Mesenchymal stem cell (in vitro differentiated cells and primary cell): ENCODE results near the gene SLC29A2.

Experiments
- DNase-seq: peaks from one replicate; pipeline ENCODE4 v3.0.0-alpha.2; 2013
- H2AFZ ChIP-seq: one replicate; pipeline ENCODE4 v1.6.1; 2013; ENCODE audit warnings: low read depth, mild to moderate bottlenecking, control low read depth, inconsistent platforms, low read length, moderate library complexity
- H2AK5ac ChIP-seq: 2 replicates; pipeline ENCODE4 v1.6.1; 2013; ENCODE audit warnings: low read length, moderate library complexity, mild to moderate bottlenecking, inconsistent platforms; ENCODE audit not compliant: severe bottlenecking
- H2BK120ac ChIP-seq: one replicate; pipeline ENCODE4 v1.6.1; 2013; ENCODE audit warnings: low read depth, mild to moderate bottlenecking, inconsistent platforms, low read length, moderate library complexity
- H2BK12ac ChIP-seq, 2 experiments: one replicate each; pipeline ENCODE4 v1.6.1; 2013; ENCODE audit warnings: inconsistent platforms in 2 of 2, low read length in 2 of 2, mild to moderate bottlenecking in 2 of 2, moderate library complexity in 2 of 2, control low read depth in 1 of 2
- H2BK15ac ChIP-seq: one replicate; pipeline ENCODE4 v1.6.1; 2013; ENCODE audit warnings: mild to moderate bottlenecking, low read depth, inconsistent platforms; ENCODE audit not compliant: poor library complexity, severe bottlenecking
- H2BK5ac ChIP-seq: 2 replicates; pipeline ENCODE4 v1.6.1; 2013; ENCODE audit warnings: low read depth, mild to moderate bottlenecking, low read length, control low read depth, inconsistent platforms; ENCODE audit not compliant: poor library complexity, severe bottlenecking
- H3K14ac ChIP-seq, 2 experiments: one replicate each; pipeline ENCODE4 v1.6.1; 2013; ENCODE audit warnings: inconsistent platforms in 2 of 2, low read length in 2 of 2, control low read depth in 1 of 2, mild to moderate bottlenecking in 1 of 2, moderate library complexity in 1 of 2
- H3K18ac ChIP-seq, 2 experiments: one replicate each; pipeline ENCODE4 v1.6.1; 2013; ENCODE audit warnings: inconsistent platforms in 2 of 2, low read length in 2 of 2, control low read depth in 1 of 2, low read depth in 1 of 2, mild to moderate bottlenecking in 1 of 2
- H3K23ac ChIP-seq, 2 experiments: one replicate each; pipeline ENCODE4 v1.6.1; 2013; ENCODE audit warnings: inconsistent platforms in 2 of 2, low read length in 2 of 2, mild to moderate bottlenecking in 2 of 2, moderate library complexity in 2 of 2, control low read depth in 1 of 2
- H3K27ac ChIP-seq: 2 replicates; pipeline ENCODE4 v1.5.1; 2013; ENCODE audit warnings: mild to moderate bottlenecking, moderate library complexity, low read length, control low read depth, inconsistent platforms; ENCODE audit not compliant: poor library complexity, severe bottlenecking
- H3K27me3 ChIP-seq, 2 experiments: 2 replicates each; pipeline versions ENCODE4 v1.6.1 to v1.7.0; 2013; ENCODE audit warnings: low read length in 2 of 2, mild to moderate bottlenecking in 2 of 2, moderate library complexity in 2 of 2, control low read depth in 1 of 2, inconsistent platforms in 1 of 2; ENCODE audit not compliant: control insufficient read depth in 1 of 2, insufficient read depth in 1 of 2
- H3K36me3 ChIP-seq, 2 experiments: 2 replicates each; pipeline versions ENCODE4 v1.6.1 to v1.7.0; 2013; ENCODE audit warnings: low read length in 2 of 2, control low read depth in 1 of 2, inconsistent platforms in 1 of 2, low read depth in 1 of 2, mild to moderate bottlenecking in 1 of 2; ENCODE audit not compliant: insufficient read depth in 2 of 2, control insufficient read depth in 1 of 2
- H3K4ac ChIP-seq, 2 experiments: one replicate each; pipeline ENCODE4 v1.6.1; 2013; ENCODE audit warnings: inconsistent platforms in 2 of 2, low read length in 2 of 2, mild to moderate bottlenecking in 2 of 2, moderate library complexity in 2 of 2, control low read depth in 1 of 2, low read depth in 1 of 2
- H3K4me1 ChIP-seq: 2 replicates; pipeline ENCODE4 v1.6.1; 2013; ENCODE audit warnings: low read depth, low read length, control low read depth; ENCODE audit not compliant: control insufficient read depth, insufficient read depth
- H3K4me2 ChIP-seq: 2 replicates; pipeline ENCODE4 v1.6.1; 2013; ENCODE audit warnings: low read length, mild to moderate bottlenecking, inconsistent platforms; ENCODE audit not compliant: poor library complexity, severe bottlenecking
- H3K4me3 ChIP-seq, 2 experiments: 2 replicates each; pipeline versions ENCODE4 v1.5.1 to v1.7.0; 2013; ENCODE audit warnings: low read length in 2 of 2, mild to moderate bottlenecking in 2 of 2, control low read depth in 1 of 2, low read depth in 1 of 2; ENCODE audit not compliant: insufficient read depth in 1 of 2
- H3K79me1 ChIP-seq: replicated peaks from 2 replicates; pipeline ENCODE4 v1.6.1; 2013; ENCODE audit warnings: mild to moderate bottlenecking, control low read depth, low read length, inconsistent platforms; ENCODE audit not compliant: poor library complexity, severe bottlenecking
- H3K9ac ChIP-seq: 2 replicates; pipeline ENCODE4 v1.7.0; 2013; ENCODE audit warnings: mild to moderate bottlenecking, low read length, moderate library complexity
- H3K9me3 ChIP-seq: 2 replicates; pipeline ENCODE4 v1.7.0; 2013; ENCODE audit warnings: mild to moderate bottlenecking, low read length; ENCODE audit not compliant: control insufficient read depth
- H4K8ac ChIP-seq: one replicate; pipeline ENCODE4 v1.6.1; 2013; ENCODE audit warnings: inconsistent platforms, mild to moderate bottlenecking, low read length, moderate library complexity
- H4K91ac ChIP-seq: one replicate; pipeline ENCODE4 v1.6.1; 2013; ENCODE audit warnings: mild to moderate bottlenecking, low read length, inconsistent platforms
- WGBS: methylation state at CpG from one replicate; pipeline ENCODE4 v1.1.7; 2013; ENCODE audit warnings: mixed read lengths; 5-methylcytosine and 5-hydroxymethylcytosine counted together

Gene SLC29A2

GRCh38 chr11:66365711-66366619, 5.6 kb downstream of the SLC29A2 start:
- H2AK5ac ChIP-seq, result no peak overlapping the region
- no peak overlapping the region for H2BK120ac ChIP-seq
- H2BK5ac ChIP-seq, result no peak overlapping the region
- H2BK12ac ChIP-seq, result no peak overlapping the region
- no peak overlapping the region for H3K4ac ChIP-seq
- H2AFZ ChIP-seq, result no peak overlapping the region
- H3K4me3 ChIP-seq, result no peak overlapping the region
- no peak overlapping the region for H3K23ac ChIP-seq
- H3K14ac ChIP-seq, result no peak overlapping the region
- WGBS, result 88% methylated on average over 13 of the region's 14 CpGs
- peak overlapping the region; percentile 32 for H4K8ac ChIP-seq
- no peak overlapping the region for H4K91ac ChIP-seq
- H3K4me1 ChIP-seq, result peaks cover 20% of the 10 kb centered on the region
- H3K36me3 ChIP-seq, result peaks cover 0 to 59% of the 10 kb centered on the region in 2 experiments
- no peak for DNase-seq
- no peak overlapping the region for H3K27ac ChIP-seq
- no peaks in the 10 kb centered on the region for H3K9me3 ChIP-seq
- H3K4me2 ChIP-seq, result no peak overlapping the region
- no peak overlapping the region for H3K18ac ChIP-seq
- H3K79me1 ChIP-seq, result peaks cover 5% of the 10 kb centered on the region
- H3K27me3 ChIP-seq, result peaks cover 0 to 9% of the 10 kb centered on the region in 2 experiments
- H2BK15ac ChIP-seq, result no peak overlapping the region
- no peak overlapping the region for H3K9ac ChIP-seq

- peaks cover 5% of the 10 kb centered on the region for H3K79me1 ChIP-seq
- no peak overlapping the region for H2BK12ac ChIP-seq
- H3K27me3 ChIP-seq, result peaks cover 0 to 9% of the 10 kb centered on the region in 2 experiments
- H3K14ac ChIP-seq, result no peak overlapping the region
- DNase-seq, result no peak
- H2BK120ac ChIP-seq, result no peak overlapping the region
- WGBS, result 98% methylated on average over 6 of the region's 6 CpGs
- H3K23ac ChIP-seq, result no peak overlapping the region
- H2AFZ ChIP-seq, result no peak overlapping the region
- no peak overlapping the region for H3K4me2 ChIP-seq
- H2AK5ac ChIP-seq, result no peak overlapping the region
- H3K4me1 ChIP-seq, result peaks cover 15% of the 10 kb centered on the region
- H4K8ac ChIP-seq, result no peak overlapping the region
- no peak overlapping the region for H2BK5ac ChIP-seq
- no peak overlapping the region for H3K18ac ChIP-seq
- no peak overlapping the region for H2BK15ac ChIP-seq
- H3K9me3 ChIP-seq, result no peaks in the 10 kb centered on the region
- no peak overlapping the region for H4K91ac ChIP-seq
- H3K4ac ChIP-seq, result no peak overlapping the region
- peaks cover 0 to 59% of the 10 kb centered on the region in 2 experiments for H3K36me3 ChIP-seq
- H3K9ac ChIP-seq, result no peak overlapping the region
- no peak overlapping the region for H3K27ac ChIP-seq
- no peak overlapping the region for H3K4me3 ChIP-seq
Measured at GRCh38 chr11:66365166-66365565, 6.4 kb downstream of the SLC29A2 start.

GRCh38 chr11:66363805-66364535, 7.6 kb downstream of the SLC29A2 start:
- no peak overlapping the region for H2AFZ ChIP-seq
- 86% methylated on average over 13 of the region's 15 CpGs for WGBS
- peaks cover 0 to 9% of the 10 kb centered on the region in 2 experiments for H3K27me3 ChIP-seq
- no peak overlapping the region for H3K18ac ChIP-seq
- no peak overlapping the region for H3K9ac ChIP-seq
- no peak overlapping the region for H3K4me2 ChIP-seq
- H2BK120ac ChIP-seq, result no peak overlapping the region
- H3K23ac ChIP-seq, result no peak overlapping the region
- H2AK5ac ChIP-seq, result no peak overlapping the region
- H2BK12ac ChIP-seq, result no peak overlapping the region
- no peak overlapping the region for H3K14ac ChIP-seq
- H3K27ac ChIP-seq, result no peak overlapping the region
- H3K9me3 ChIP-seq, result no peaks in the 10 kb centered on the region
- H4K91ac ChIP-seq, result peak overlapping the region; percentile 2
- H3K4me1 ChIP-seq, result peaks cover 6% of the 10 kb centered on the region
- H3K79me1 ChIP-seq, result peaks cover 4% of the 10 kb centered on the region
- DNase-seq, result no peak
- no peak overlapping the region for H2BK5ac ChIP-seq
- peak overlapping the region; percentile 69 for H4K8ac ChIP-seq
- H3K4ac ChIP-seq, result no peak overlapping the region
- peaks cover 0 to 53% of the 10 kb centered on the region in 2 experiments for H3K36me3 ChIP-seq
- no peak overlapping the region for H2BK15ac ChIP-seq
- H3K4me3 ChIP-seq, result no peak overlapping the region

GRCh38 chr11:66363187-66363601, 8.4 kb downstream of the SLC29A2 start:
- H3K18ac ChIP-seq, result no peak overlapping the region
- no peak overlapping the region for H3K4ac ChIP-seq
- 98% methylated on average over 10 of the region's 14 CpGs for WGBS
- H3K79me1 ChIP-seq, result no peaks in the 10 kb centered on the region
- H2AFZ ChIP-seq, result no peak overlapping the region
- no peak overlapping the region for H3K4me2 ChIP-seq
- no peak overlapping the region for H2BK12ac ChIP-seq
- no peak overlapping the region for H2BK5ac ChIP-seq
- no peak overlapping the region for H2AK5ac ChIP-seq
- H4K91ac ChIP-seq, result no peak overlapping the region
- no peak overlapping the region for H3K9ac ChIP-seq
- H3K9me3 ChIP-seq, result no peaks in the 10 kb centered on the region
- peaks cover 0 to 45% of the 10 kb centered on the region in 2 experiments for H3K36me3 ChIP-seq
- no peak overlapping the region for H2BK120ac ChIP-seq
- H3K14ac ChIP-seq, result no peak overlapping the region
- peaks cover 0 to 3% of the 10 kb centered on the region in 2 experiments for H3K27me3 ChIP-seq
- no peak overlapping the region for H3K4me3 ChIP-seq
- DNase-seq, result no peak
- H4K8ac ChIP-seq, result no peak overlapping the region
- H3K4me1 ChIP-seq, result peaks cover 2% of the 10 kb centered on the region
- no peak overlapping the region for H3K23ac ChIP-seq
- H2BK15ac ChIP-seq, result no peak overlapping the region
- no peak overlapping the region for H3K27ac ChIP-seq
